Endothelial cell of umbilical vein (primary cell): ENCODE results near the gene CCDC39. TPM values are rescaled to one million over a fixed set of nuclear protein-coding genes. Genes with fewer than 3 reads are reported as not detected.

Source experiments
- BruUV-seq: library from RNA; stranded (reverse); fragments of 400-500 nt; replicated peaks from 2 replicates; lab custom pipeline; 2021; lab: Mats Ljungman, UMichigan
- CTCF ChIA-PET: fragments of 300-600, 350-600 bp; sonication (Branson Sonifier 250); formaldehyde crosslinking; loops from one replicate; lab custom pipeline; 2021; ENCODE audit warnings: antibody characterized with exemption, inconsistent platforms; lab: Charles Lee
- POLR2A ChIA-PET: fragments of 300-600, 350-600 bp; sonication (Branson Sonifier 250); formaldehyde crosslinking; loops from one replicate; lab custom pipeline; 2021; ENCODE audit warnings: antibody characterized with exemption, inconsistent platforms; lab: Charles Lee
- DNase-seq: peaks from one replicate; pipeline ENCODE4 v3.0.0-alpha.2; 2011; ENCODE audit warnings: low read depth, low spot score
- FAIRE-seq: peaks from 2 replicates; lab custom pipeline; 2011; peaks lifted over from hg19 to GRCh38; lab: Jason Lieb, UNC
- H2AFZ ChIP-seq: 2 replicates; pipeline ENCODE4 v1.6.0; 2012; ENCODE audit warnings: low read depth, low read length, control low read depth, inconsistent platforms
- H3K27ac ChIP-seq: 2 replicates; pipeline ENCODE4 v1.5.1; 2011; ENCODE audit warnings: low read depth, mild to moderate bottlenecking, control low read depth, low read length, moderate library complexity; ENCODE audit not compliant: insufficient read depth
- H3K27me3 ChIP-seq, 2 experiments: 2 replicates each; pipeline versions ENCODE4 v1.6.0 to v1.6.1; 2011; ENCODE audit warnings: low read length in 2 of 2, mixed read lengths in 1 of 2; ENCODE audit not compliant: control insufficient read depth in 2 of 2, insufficient read depth in 2 of 2
- H3K36me3 ChIP-seq, 2 experiments: 2 replicates in 1 of 2; 3 replicates in 1 of 2; pipeline ENCODE4 v1.5.1; 2011; ENCODE audit warnings: low read length in 2 of 2, mild to moderate bottlenecking in 1 of 2, moderate library complexity in 1 of 2; ENCODE audit not compliant: control insufficient read depth in 2 of 2, insufficient read depth in 2 of 2; ENCODE audit errors: extremely low read depth in 1 of 2
- H3K4me1 ChIP-seq: 3 replicates; pipeline ENCODE4 v1.5.1; 2011; ENCODE audit warnings: mild to moderate bottlenecking, low read length; ENCODE audit not compliant: control insufficient read depth, insufficient read depth; ENCODE audit errors: extremely low read depth
- H3K4me2 ChIP-seq: 2 replicates; pipeline ENCODE4 v1.6.1; 2011; ENCODE audit warnings: low read length, control low read depth, mixed read lengths; ENCODE audit not compliant: insufficient read depth
- H3K4me3 ChIP-seq, 3 experiments: fragments of 200-600 bp in 1 of 3; sonication (generic), shearing (Covaris generic) in 1 of 3; replicated peaks in 1 of 3; 2 replicates each; pipeline ENCODE4 v1.5.1; 2011 to 2016; ENCODE audit warnings: control low read depth in 3 of 3, low read length in 3 of 3, mild to moderate bottlenecking in 2 of 3, inconsistent platforms in 1 of 3, low read depth in 1 of 3, moderate library complexity in 1 of 3; ENCODE audit not compliant: insufficient read depth in 1 of 3
- H3K79me2 ChIP-seq: 2 replicates; pipeline ENCODE4 v1.6.0; 2012; ENCODE audit warnings: low read length, inconsistent platforms; ENCODE audit not compliant: control insufficient read depth, insufficient read depth
- H3K9ac ChIP-seq: replicated peaks from 2 replicates; pipeline ENCODE3; 2011; ENCODE audit warnings: low read length, control low read depth; ENCODE audit not compliant: insufficient read depth; ENCODE audit errors: extremely low read depth
- H3K9me1 ChIP-seq: replicated peaks from 3 replicates; pipeline ENCODE4 v1.6.0; 2011; ENCODE audit warnings: mild to moderate bottlenecking, low read length; ENCODE audit not compliant: control insufficient read depth, insufficient read depth; ENCODE audit errors: extremely low read depth
- H3K9me3 ChIP-seq: replicated peaks from 2 replicates; pipeline ENCODE4 v1.5.1; 2012; ENCODE audit warnings: low read length, inconsistent platforms; ENCODE audit not compliant: control insufficient read depth, insufficient read depth
- H4K20me1 ChIP-seq: replicated peaks from 2 replicates; pipeline ENCODE3; 2011; ENCODE audit warnings: mild to moderate bottlenecking, low read length; ENCODE audit not compliant: control insufficient read depth, insufficient read depth; ENCODE audit errors: extremely low read depth
- CTCF ChIP-seq, 2 donors: IDR thresholded peaks; 1 replicate in 1 of 2; 2 replicates in 1 of 2; pipeline ENCODE4 v1.5.1; 2011; ENCODE audit warnings: low read length in 2 of 2, mild to moderate bottlenecking in 2 of 2, moderate library complexity in 2 of 2, control low read depth in 1 of 2, inconsistent platforms in 1 of 2, low read depth in 1 of 2; ENCODE audit not compliant: insufficient read depth in 1 of 2; ENCODE audit errors: extremely low read depth in 1 of 2
- EZH2 ChIP-seq: IDR thresholded peaks from 2 replicates; pipeline ENCODE4 v1.6.1; 2012; ENCODE audit warnings: borderline replicate concordance, low read depth, mild to moderate bottlenecking, moderate library complexity, low read length, inconsistent platforms; ENCODE audit not compliant: severe bottlenecking
- FOS ChIP-seq: IDR thresholded peaks from 2 replicates; pipeline ENCODE4 v1.6.1; 2011; ENCODE audit warnings: mild to moderate bottlenecking, low read length, moderate library complexity, borderline replicate concordance; ENCODE audit not compliant: insufficient read depth
- GATA2 ChIP-seq: IDR thresholded peaks from 2 replicates; pipeline ENCODE4 v1.7.0; 2011; ENCODE audit warnings: low read depth, mild to moderate bottlenecking, moderate library complexity, mixed read lengths, low read length; ENCODE audit not compliant: insufficient read length, insufficient read depth
- JUN ChIP-seq: IDR thresholded peaks from 2 replicates; pipeline ENCODE4 v1.6.1; 2011; ENCODE audit warnings: borderline replicate concordance, low read depth; ENCODE audit not compliant: insufficient read length, insufficient read depth
- MAX ChIP-seq: IDR thresholded peaks from 2 replicates; pipeline ENCODE4 v1.6.1; 2011; ENCODE audit not compliant: insufficient read depth, insufficient read length
- MYC ChIP-seq: IDR thresholded peaks from one replicate; pipeline ENCODE4 v1.6.1; 2011; ENCODE audit warnings: mild to moderate bottlenecking, low read depth, low read length
- POLR2A ChIP-seq: IDR thresholded peaks from 2 replicates; pipeline ENCODE4 v1.6.1; 2012; ENCODE audit warnings: low read depth, mild to moderate bottlenecking, control low read depth, low read length
- POLR2AphosphoS5 ChIP-seq: IDR thresholded peaks from 2 replicates; pipeline ENCODE4 v1.6.1; 2012; ENCODE audit warnings: low read depth, mild to moderate bottlenecking, control low read depth, low read length, moderate library complexity; ENCODE audit not compliant: insufficient read depth
- dilution Hi-C: fragments of 300-500 bp; cut with MboI; formaldehyde crosslinking; loops from one replicate; pipeline ENCODE4 v1.15.0; 2019; ENCODE audit warnings: low sequenced_read_pairs; ENCODE audit not compliant: extremely low pct_ligation_motif_present
- intact Hi-C: fragments of 100-400 bp; cut with micrococcal nuclease; formaldehyde crosslinking; loops from one replicate; pipeline ENCODE4 v1.10.0; 2022
- polyA plus RNA-seq, 4 experiments: library from polyadenylated mRNA; depleted of rRNA in 3 of 4; stranded (reverse) in 3 of 4; unstranded in 1 of 4; fragments of >200 nt; gene quantifications; 2 replicates each; pipeline versions ENCODE4 v1.2.1 to v1.2.3, GENCODE V29; 2011 to 2012; ENCODE audit warnings: missing spikeins in 1 of 4
- total RNA-seq: library from RNA; stranded (reverse); gene quantifications from 2 replicates; pipeline ENCODE4 v1.2.3, GENCODE V29; 2021

Gene CCDC39
- total and polyA plus RNA-seq, 2 donors (not counting 3 experiments of a cell fraction or from before 2014, with no cell fraction given): not detected

GRCh38 chr3:180690061-180690460 lies 10.8 kb upstream of the CCDC39 start:
- dilution Hi-C loops: no loop called here
- H3K9me3 ChIP-seq: no peaks in the 10 kb centered on the region
- no peaks in the 10 kb centered on the region for H3K9me1 ChIP-seq
- intact Hi-C loops: no loop called here
- CTCF ChIA-PET: interaction anchor here (0.6 to 3.0 kb wide), 5 partner anchors 33 to 589 kb away, joined by 3 to 8 read pairs (median 3); no protein-coding TSS in a partner anchor
- H4K20me1 ChIP-seq: no peaks in the 10 kb centered on the region
- H3K4me1 ChIP-seq: no peaks in the 10 kb centered on the region
- no peak overlapping the region for H3K9ac ChIP-seq
- POLR2A ChIA-PET: interaction anchor here (0.5 kb wide), 1 partner anchor 68 kb away, joined by 3 read pairs; no protein-coding TSS in a partner anchor
- BruUV-seq: no TSS peak
- H3K36me3 ChIP-seq: no peaks in the 10 kb centered on the region
- no peak overlapping the region for H3K27ac ChIP-seq
- H3K27me3 ChIP-seq: no peaks in the 10 kb centered on the region
- FAIRE-seq (no peak), DNase-seq (no peak)
- H2AFZ ChIP-seq: no peak overlapping the region
- H3K79me2 ChIP-seq: no peaks in the 10 kb centered on the region
- no peak overlapping the region for H3K4me2 ChIP-seq
- H3K4me3 ChIP-seq: no peak overlapping the region
- no peak for TF ChIP-seq EZH2

GRCh38 chr3:180684807-180685206 lies 5.5 kb upstream of the CCDC39 start:
- TF ChIP-seq POLR2A: no peak
- TF ChIP-seq GATA2: no peak
- TF ChIP-seq MYC: no peak
- no peak for TF ChIP-seq CTCF (IDR thresholded peaks at IDR 0.05; ENCODE audit: extremely low read depth in 1 of 2, insufficient read depth in 1 of 2, low read depth in 1 of 2, low read length in 2 of 2)
- no peak for TF ChIP-seq EZH2
- TF ChIP-seq MAX: no peak
- no peak for TF ChIP-seq FOS
- TF ChIP-seq JUN: no peak
- no peak for TF ChIP-seq POLR2AphosphoS5
- H3K27me3 ChIP-seq: peaks cover 0 to 20% of the 10 kb centered on the region in 2 experiments
- CTCF ChIA-PET: interaction anchor here (0.9 to 1.4 kb wide), 2 partner anchors 9 to 23 kb away, joined by 3 to 5 read pairs; no protein-coding TSS in a partner anchor

More at GRCh38 chr3:180684807-180685206, 5.5 kb upstream of the CCDC39 start:
- no peaks in the 10 kb centered on the region for H3K9me3 ChIP-seq
- H3K4me2 ChIP-seq: no peak overlapping the region
- peaks cover 5% of the 10 kb centered on the region for H3K4me1 ChIP-seq
- no peaks in the 10 kb centered on the region for H3K9me1 ChIP-seq
- H2AFZ ChIP-seq: no peak overlapping the region
- DNase-seq (no peak), FAIRE-seq (no peak)
- H4K20me1 ChIP-seq: no peaks in the 10 kb centered on the region
- H3K79me2 ChIP-seq: no peaks in the 10 kb centered on the region
- no peaks in the 10 kb centered on the region for H3K36me3 ChIP-seq
- POLR2A ChIA-PET: no interaction called here
- H3K9ac ChIP-seq: no peak overlapping the region
- H3K27ac ChIP-seq: no peak overlapping the region
- no peak overlapping the region for H3K4me3 ChIP-seq
- BruUV-seq: no TSS peak
- dilution Hi-C loops (no loop called here), intact Hi-C loops (loop anchor here (5.0 kb wide), 1 partner anchor 758 kb away; no protein-coding TSS in a partner anchor)
